Measurements from ENCODE around the gene SLC4A1.

- TF ChIP-seq CTCF (IDR thresholded peaks at IDR 0.05 in 8 of 11, conservative IDR thresholded peaks at IDR 0.05 in 3 of 11) (no peak), POLR2A (IDR thresholded peaks at IDR 0.05) (no peak)
Measured at GRCh38 chr17:44255915-44256314, 12.0 kb downstream of the SLC4A1 start.

Data from spleen (tissue), 7 donors.